GM12874 (cell line): ENCODE measurements around the gene METAP1.

Experiments
- CTCF ChIP-seq: IDR thresholded peaks from 2 replicates; pipeline ENCODE4 v1.5.1; 2011; ENCODE audit warnings: low read depth, mild to moderate bottlenecking, control low read depth, low read length, moderate library complexity; ENCODE audit not compliant: insufficient read depth

Gene METAP1

GRCh38 chr4:98987720-98988119 lies 7.8 kb upstream of the METAP1 start:
- TF ChIP-seq CTCF = no peak

- TF ChIP-seq CTCF = no peak
These were observed 2.0 kb upstream of the METAP1 start for GRCh38 chr4:98993419-98994071.

GRCh38 chr4:98994474-98995182 lies 893 bp upstream of the METAP1 start:
- no peak for TF ChIP-seq CTCF

- no peak for TF ChIP-seq CTCF
These were observed 689 bp downstream of the METAP1 start for GRCh38 chr4:98996056-98996764.

GRCh38 chr4:98996765-98997068 lies 1.2 kb downstream of the METAP1 start:
- no peak for TF ChIP-seq CTCF

GRCh38 chr4:98997166-98997565 lies 1.6 kb downstream of the METAP1 start:
- TF ChIP-seq CTCF = no peak

GRCh38 chr4:98998551-98998950 lies 3.0 kb downstream of the METAP1 start:
- TF ChIP-seq CTCF = no peak
